Measurements from ENCODE around the gene ZNF512B.

The ZNF512B gene

GRCh38 chr20:63980806-63981728 lies 11.3 kb upstream of the ZNF512B start, which contains the start of gene PRPF6 (continued):
- TF ChIP-seq, protein P1, sequence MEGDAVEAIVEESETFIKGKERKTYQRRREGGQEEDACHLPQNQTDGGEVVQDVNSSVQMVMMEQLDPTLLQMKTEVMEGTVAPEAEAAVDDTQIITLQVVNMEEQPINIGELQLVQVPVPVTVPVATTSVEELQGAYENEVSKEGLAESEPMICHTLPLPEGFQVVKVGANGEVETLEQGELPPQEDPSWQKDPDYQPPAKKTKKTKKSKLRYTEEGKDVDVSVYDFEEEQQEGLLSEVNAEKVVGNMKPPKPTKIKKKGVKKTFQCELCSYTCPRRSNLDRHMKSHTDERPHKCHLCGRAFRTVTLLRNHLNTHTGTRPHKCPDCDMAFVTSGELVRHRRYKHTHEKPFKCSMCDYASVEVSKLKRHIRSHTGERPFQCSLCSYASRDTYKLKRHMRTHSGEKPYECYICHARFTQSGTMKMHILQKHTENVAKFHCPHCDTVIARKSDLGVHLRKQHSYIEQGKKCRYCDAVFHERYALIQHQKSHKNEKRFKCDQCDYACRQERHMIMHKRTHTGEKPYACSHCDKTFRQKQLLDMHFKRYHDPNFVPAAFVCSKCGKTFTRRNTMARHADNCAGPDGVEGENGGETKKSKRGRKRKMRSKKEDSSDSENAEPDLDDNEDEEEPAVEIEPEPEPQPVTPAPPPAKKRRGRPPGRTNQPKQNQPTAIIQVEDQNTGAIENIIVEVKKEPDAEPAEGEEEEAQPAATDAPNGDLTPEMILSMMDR (tag by site-specific recombination; IDR thresholded peaks at IDR 0.05) = peak; percentile 100
- TF ChIP-seq ZNF24 (tag by site-specific recombination; IDR thresholded peaks at IDR 0.05) (0 out of 2 replicates have a peak, but pooled peaks have one; percentile 53), ZNF335 (tag by site-specific recombination; conservative IDR thresholded peaks at IDR 0.05) (peak; percentile 56), ZNF561 (tag by site-specific recombination; IDR thresholded peaks at IDR 0.05; ENCODE audit: borderline replicate concordance) (peak; percentile 89), ZBTB17 (tag by site-specific recombination; IDR thresholded peaks at IDR 0.05) (peak; percentile 87), HOXA7 (CRISPR knock-in tag; IDR thresholded peaks at IDR 0.05; ENCODE audit: borderline replicate concordance) (no peak), ZNF133 (tag by site-specific recombination; IDR thresholded peaks at IDR 0.05) (no peak), ZNF341 (tag by site-specific recombination; IDR thresholded peaks at IDR 0.05; ENCODE audit: low read depth) (0 out of 2 replicates have a peak, but pooled peaks have one; percentile 10), ZNF785 (tag by site-specific recombination; IDR thresholded peaks at IDR 0.05) (no peak), ZBTB48 (tag by site-specific recombination; IDR thresholded peaks at IDR 0.05) (peak; percentile 94)
- TF ChIP-seq, protein P2, sequence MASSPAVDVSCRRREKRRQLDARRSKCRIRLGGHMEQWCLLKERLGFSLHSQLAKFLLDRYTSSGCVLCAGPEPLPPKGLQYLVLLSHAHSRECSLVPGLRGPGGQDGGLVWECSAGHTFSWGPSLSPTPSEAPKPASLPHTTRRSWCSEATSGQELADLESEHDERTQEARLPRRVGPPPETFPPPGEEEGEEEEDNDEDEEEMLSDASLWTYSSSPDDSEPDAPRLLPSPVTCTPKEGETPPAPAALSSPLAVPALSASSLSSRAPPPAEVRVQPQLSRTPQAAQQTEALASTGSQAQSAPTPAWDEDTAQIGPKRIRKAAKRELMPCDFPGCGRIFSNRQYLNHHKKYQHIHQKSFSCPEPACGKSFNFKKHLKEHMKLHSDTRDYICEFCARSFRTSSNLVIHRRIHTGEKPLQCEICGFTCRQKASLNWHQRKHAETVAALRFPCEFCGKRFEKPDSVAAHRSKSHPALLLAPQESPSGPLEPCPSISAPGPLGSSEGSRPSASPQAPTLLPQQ (tag by site-specific recombination; IDR thresholded peaks at IDR 0.05) = peak; percentile 73; the same call in 1 of the 2 replicates
- TF ChIP-seq, protein P3, sequence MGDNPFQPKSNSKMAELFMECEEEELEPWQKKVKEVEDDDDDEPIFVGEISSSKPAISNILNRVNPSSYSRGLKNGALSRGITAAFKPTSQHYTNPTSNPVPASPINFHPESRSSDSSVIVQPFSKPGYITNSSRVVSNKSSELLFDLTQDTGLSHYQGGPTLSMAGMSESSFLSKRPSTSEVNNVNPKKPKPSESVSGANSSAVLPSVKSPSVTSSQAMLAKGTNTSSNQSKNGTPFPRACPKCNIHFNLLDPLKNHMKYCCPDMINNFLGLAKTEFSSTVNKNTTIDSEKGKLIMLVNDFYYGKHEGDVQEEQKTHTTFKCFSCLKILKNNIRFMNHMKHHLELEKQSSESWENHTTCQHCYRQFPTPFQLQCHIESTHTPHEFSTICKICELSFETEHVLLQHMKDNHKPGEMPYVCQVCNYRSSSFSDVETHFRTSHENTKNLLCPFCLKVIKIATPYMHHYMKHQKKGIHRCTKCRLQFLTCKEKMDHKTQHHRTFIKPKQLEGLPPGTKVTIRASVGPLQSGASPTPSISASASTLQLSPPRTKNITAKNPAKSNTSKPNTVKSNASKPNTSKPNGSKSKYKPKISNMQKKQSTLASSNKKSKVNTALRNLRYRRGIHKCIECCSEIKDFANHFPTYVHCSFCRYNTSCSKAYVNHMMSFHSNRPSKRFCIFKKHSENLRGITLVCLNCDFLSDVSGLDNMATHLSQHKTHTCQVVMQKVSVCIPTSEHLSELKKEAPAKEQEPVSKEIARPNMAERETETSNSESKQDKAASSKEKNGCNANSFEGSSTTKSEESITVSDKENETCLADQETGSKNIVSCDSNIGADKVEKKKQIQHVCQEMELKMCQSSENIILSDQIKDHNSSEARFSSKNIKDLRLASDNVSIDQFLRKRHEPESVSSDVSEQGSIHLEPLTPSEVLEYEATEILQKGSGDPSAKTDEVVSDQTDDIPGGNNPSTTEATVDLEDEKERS (tag by site-specific recombination; IDR thresholded peaks at IDR 0.05) = no peak

- ChIA-PET POLR2A (interaction anchor here (0.6 to 2.0 kb wide), 14 partner anchors 21 to 322 kb away, joined by 3 to 21 read pairs (median 4); partner anchors contain the start of genes ARFRP1, RTEL1, TCEA2 and TPD52L2), CTCF (interaction anchor here (0.6 to 3.8 kb wide), 24 partner anchors 11 to 1832 kb away, joined by 3 to 18 read pairs (median 4); partner anchors contain the start of genes C20orf204, PTK6 and TPD52L2)
- peaks cover 6 to 28% of the 10 kb centered on the region in 2 experiments; a peak in 2 of 3 replicates for H3K36me3 ChIP-seq (ENCODE audit: control insufficient read depth in 2 of 2, insufficient read depth in 1 of 2, low read length in 2 of 2)
- H3K4me3 ChIP-seq (ENCODE audit: low read depth, low read length) = peak overlapping the region; percentile 95
- peaks cover 13% of the 10 kb centered on the region for H3K4me1 ChIP-seq (ENCODE audit: control insufficient read depth, insufficient read depth, low read length)
- no peaks in the 10 kb centered on the region for H3K9me3 ChIP-seq (ENCODE audit: control insufficient read depth, insufficient read depth, low read depth, low read length)
- TF ChIP-seq, protein P4, sequence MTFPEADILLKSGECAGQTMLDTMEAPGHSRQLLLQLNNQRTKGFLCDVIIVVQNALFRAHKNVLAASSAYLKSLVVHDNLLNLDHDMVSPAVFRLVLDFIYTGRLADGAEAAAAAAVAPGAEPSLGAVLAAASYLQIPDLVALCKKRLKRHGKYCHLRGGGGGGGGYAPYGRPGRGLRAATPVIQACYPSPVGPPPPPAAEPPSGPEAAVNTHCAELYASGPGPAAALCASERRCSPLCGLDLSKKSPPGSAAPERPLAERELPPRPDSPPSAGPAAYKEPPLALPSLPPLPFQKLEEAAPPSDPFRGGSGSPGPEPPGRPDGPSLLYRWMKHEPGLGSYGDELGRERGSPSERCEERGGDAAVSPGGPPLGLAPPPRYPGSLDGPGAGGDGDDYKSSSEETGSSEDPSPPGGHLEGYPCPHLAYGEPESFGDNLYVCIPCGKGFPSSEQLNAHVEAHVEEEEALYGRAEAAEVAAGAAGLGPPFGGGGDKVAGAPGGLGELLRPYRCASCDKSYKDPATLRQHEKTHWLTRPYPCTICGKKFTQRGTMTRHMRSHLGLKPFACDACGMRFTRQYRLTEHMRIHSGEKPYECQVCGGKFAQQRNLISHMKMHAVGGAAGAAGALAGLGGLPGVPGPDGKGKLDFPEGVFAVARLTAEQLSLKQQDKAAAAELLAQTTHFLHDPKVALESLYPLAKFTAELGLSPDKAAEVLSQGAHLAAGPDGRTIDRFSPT (tag by site-specific recombination; IDR thresholded peaks at IDR 0.05) = peak; percentile 58
- TF ChIP-seq, protein P5, sequence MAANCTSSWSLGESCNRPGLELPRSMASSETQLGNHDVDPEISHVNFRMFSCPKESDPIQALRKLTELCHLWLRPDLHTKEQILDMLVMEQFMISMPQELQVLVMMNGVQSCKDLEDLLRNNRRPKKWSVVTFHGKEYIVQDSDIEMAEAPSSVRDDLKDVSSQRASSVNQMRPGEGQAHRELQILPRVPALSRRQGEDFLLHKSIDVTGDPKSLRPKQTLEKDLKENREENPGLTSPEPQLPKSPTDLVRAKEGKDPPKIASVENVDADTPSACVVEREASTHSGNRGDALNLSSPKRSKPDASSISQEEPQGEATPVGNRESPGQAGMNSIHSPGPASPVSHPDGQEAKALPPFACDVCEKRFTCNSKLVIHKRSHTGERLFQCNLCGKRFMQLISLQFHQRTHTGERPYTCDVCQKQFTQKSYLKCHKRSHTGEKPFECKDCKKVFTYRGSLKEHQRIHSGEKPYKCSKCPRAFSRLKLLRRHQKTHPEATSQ (tag by site-specific recombination; IDR thresholded peaks at IDR 0.05) = no peak
- no peak for TF ChIP-seq ZNF280C (tag by site-specific recombination; IDR thresholded peaks at IDR 0.05)
- TF ChIP-seq ZNF837 (tag by site-specific recombination; IDR thresholded peaks at IDR 0.05) = no peak
- no peak for TF ChIP-seq ZNF174 (tag by site-specific recombination; IDR thresholded peaks at IDR 0.05)
- TF ChIP-seq SCRT1 (tag by site-specific recombination; IDR thresholded peaks at IDR 0.05; ENCODE audit: borderline replicate concordance) = no peak
- TF ChIP-seq ZNF645 (tag by site-specific recombination; IDR thresholded peaks at IDR 0.05) = no peak
- peak overlapping the region; percentile 78 for H3K27ac ChIP-seq (ENCODE audit: extremely low read depth, low read depth, low read length)
These were observed 10.6 kb upstream of the ZNF512B start for GRCh38 chr20:63980317-63980805.

Data from HEK293 (cell line).